ENCODE measurements around the gene PGF.

GRCh38 chr14:74950795-74951442 lies 4.5 kb downstream of the PGF start:
- TF ChIP-seq, protein P1, sequence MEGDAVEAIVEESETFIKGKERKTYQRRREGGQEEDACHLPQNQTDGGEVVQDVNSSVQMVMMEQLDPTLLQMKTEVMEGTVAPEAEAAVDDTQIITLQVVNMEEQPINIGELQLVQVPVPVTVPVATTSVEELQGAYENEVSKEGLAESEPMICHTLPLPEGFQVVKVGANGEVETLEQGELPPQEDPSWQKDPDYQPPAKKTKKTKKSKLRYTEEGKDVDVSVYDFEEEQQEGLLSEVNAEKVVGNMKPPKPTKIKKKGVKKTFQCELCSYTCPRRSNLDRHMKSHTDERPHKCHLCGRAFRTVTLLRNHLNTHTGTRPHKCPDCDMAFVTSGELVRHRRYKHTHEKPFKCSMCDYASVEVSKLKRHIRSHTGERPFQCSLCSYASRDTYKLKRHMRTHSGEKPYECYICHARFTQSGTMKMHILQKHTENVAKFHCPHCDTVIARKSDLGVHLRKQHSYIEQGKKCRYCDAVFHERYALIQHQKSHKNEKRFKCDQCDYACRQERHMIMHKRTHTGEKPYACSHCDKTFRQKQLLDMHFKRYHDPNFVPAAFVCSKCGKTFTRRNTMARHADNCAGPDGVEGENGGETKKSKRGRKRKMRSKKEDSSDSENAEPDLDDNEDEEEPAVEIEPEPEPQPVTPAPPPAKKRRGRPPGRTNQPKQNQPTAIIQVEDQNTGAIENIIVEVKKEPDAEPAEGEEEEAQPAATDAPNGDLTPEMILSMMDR (IDR thresholded peaks at IDR 0.05): no peak
- no peak for TF ChIP-seq POLR2A (IDR thresholded peaks at IDR 0.05)

All from adrenal gland (tissue), 5 donors.